Liver (tissue), 9 donors: ENCODE data around the gene NTF3. TPM values are rescaled to one million over a fixed set of nuclear protein-coding genes. Genes with fewer than 3 reads are reported as not detected.

Source experiments
- DNase-seq: peaks from one replicate; pipeline ENCODE4 v3.0.0-alpha.2; 2017; ENCODE audit warnings: low spot score
- H3K27ac ChIP-seq, 2 donors: one replicate each; pipeline ENCODE4 v1.7.0; 2013; ENCODE audit warnings: inconsistent platforms in 2 of 2, low read length in 2 of 2, control low read depth in 1 of 2, low read depth in 1 of 2, mild to moderate bottlenecking in 1 of 2
- H3K27me3 ChIP-seq, 4 donors: one replicate each; pipeline versions ENCODE4 v1.6.1 to v1.7.0; 2013; ENCODE audit warnings: low read length in 3 of 4, inconsistent platforms in 1 of 4, mild to moderate bottlenecking in 1 of 4, moderate library complexity in 1 of 4; ENCODE audit not compliant: control insufficient read depth in 4 of 4, insufficient read depth in 4 of 4
- H3K36me3 ChIP-seq, 4 donors: one replicate each; pipeline versions ENCODE4 v1.6.1 to v1.7.0; 2013; ENCODE audit warnings: low read length in 3 of 4, mild to moderate bottlenecking in 3 of 4, low read depth in 1 of 4, moderate library complexity in 1 of 4; ENCODE audit not compliant: control insufficient read depth in 4 of 4, insufficient read depth in 3 of 4
- H3K4me1 ChIP-seq, 4 donors: one replicate each; pipeline versions ENCODE4 v1.6.1 to v1.7.0; 2013; ENCODE audit warnings: low read length in 3 of 4, mild to moderate bottlenecking in 3 of 4, moderate library complexity in 1 of 4; ENCODE audit not compliant: control insufficient read depth in 4 of 4, insufficient read depth in 4 of 4
- H3K4me3 ChIP-seq, 3 donors: one replicate each; pipeline versions ENCODE4 v1.6.1 to v1.7.0; 2013; ENCODE audit warnings: low read length in 3 of 3, control low read depth in 1 of 3, low read depth in 1 of 3, mild to moderate bottlenecking in 1 of 3
- H3K9ac ChIP-seq, 2 donors: one replicate each; pipeline ENCODE4 v1.7.0; 2013; ENCODE audit warnings: low read length in 2 of 2, mild to moderate bottlenecking in 2 of 2, moderate library complexity in 2 of 2, control low read depth in 1 of 2, low read depth in 1 of 2
- H3K9me3 ChIP-seq, 4 donors: one replicate each; pipeline versions ENCODE4 v1.6.1 to v1.7.0; 2013; ENCODE audit warnings: low read length in 3 of 4; ENCODE audit not compliant: control insufficient read depth in 4 of 4
- ATF3 ChIP-seq: IDR thresholded peaks from 2 replicates; pipeline ENCODE4 v1.6.1; 2016; ENCODE audit warnings: antibody characterized with exemption
- CTCF ChIP-seq: fragments of 150-350 bp; IDR thresholded peaks from 2 replicates; pipeline ENCODE4 v1.5.1; 2017; ENCODE audit warnings: improper control_type of control experiment, low read depth, low read length; ENCODE audit not compliant: missing input control
- EGR1 ChIP-seq, 2 donors: IDR thresholded peaks; 2 replicates each; pipeline ENCODE4 v1.6.1; 2016 to 2018; ENCODE audit warnings: antibody characterized with exemption in 2 of 2, low read depth in 2 of 2
- FOXA2 ChIP-seq: IDR thresholded peaks from 2 replicates; pipeline ENCODE4 v1.6.1; 2016; ENCODE audit warnings: antibody characterized with exemption
- GABPA ChIP-seq, 2 donors: IDR thresholded peaks in 1 of 2; conservative IDR thresholded peaks in 1 of 2; 2 replicates each; pipeline ENCODE4 v1.6.1; 2016; ENCODE audit warnings: antibody characterized with exemption in 2 of 2, mild to moderate bottlenecking in 1 of 2, moderate library complexity in 1 of 2
- HNF4A ChIP-seq, 2 donors: conservative IDR thresholded peaks; 2 replicates each; pipeline ENCODE4 v1.6.1; 2016; ENCODE audit warnings: antibody characterized with exemption in 2 of 2, mild to moderate bottlenecking in 2 of 2
- HNF4G ChIP-seq: IDR thresholded peaks from 2 replicates; pipeline ENCODE4 v1.6.1; 2016; ENCODE audit warnings: antibody characterized with exemption
- JUND ChIP-seq, 2 donors: IDR thresholded peaks; 2 replicates each; pipeline ENCODE4 v1.6.1; 2016; ENCODE audit warnings: antibody characterized with exemption in 2 of 2
- MAX ChIP-seq: IDR thresholded peaks from 2 replicates; pipeline ENCODE4 v1.6.1; 2016; ENCODE audit warnings: antibody characterized with exemption
- NR2F2 ChIP-seq: IDR thresholded peaks from 2 replicates; pipeline ENCODE4 v1.6.1; 2016; ENCODE audit warnings: antibody characterized with exemption
- RAD21 ChIP-seq, 2 donors: IDR thresholded peaks; 2 replicates each; pipeline ENCODE4 v1.6.1; 2016; ENCODE audit warnings: antibody characterized with exemption in 2 of 2, mild to moderate bottlenecking in 2 of 2
- REST ChIP-seq: IDR thresholded peaks from 2 replicates; pipeline ENCODE4 v1.6.1; 2016; ENCODE audit warnings: antibody characterized with exemption, mild to moderate bottlenecking
- RXRA ChIP-seq, 2 donors: IDR thresholded peaks; 2 replicates each; pipeline ENCODE4 v1.6.1; 2017 to 2018; ENCODE audit warnings: antibody characterized with exemption in 2 of 2, mild to moderate bottlenecking in 1 of 2
- TAF1 ChIP-seq: conservative IDR thresholded peaks from 2 replicates; pipeline ENCODE4 v1.6.1; 2016; ENCODE audit warnings: antibody characterized with exemption, mild to moderate bottlenecking
- YY1 ChIP-seq: IDR thresholded peaks from 2 replicates; pipeline ENCODE4 v1.6.1; 2016; ENCODE audit warnings: antibody characterized with exemption, mild to moderate bottlenecking
- ZBTB33 ChIP-seq: IDR thresholded peaks from 2 replicates; pipeline ENCODE4 v1.6.1; 2016; ENCODE audit warnings: antibody characterized with exemption
- WGBS: extraction: QIAGEN DNeasy Blood & Tissue Kit; methylation state at CpG from one replicate; pipeline ENCODE4 v1.1.7; 2013; 5-methylcytosine and 5-hydroxymethylcytosine counted together
- polyA plus RNA-seq, 2 donors: library from polyadenylated mRNA; stranded (reverse) in 1 of 2; unstranded in 1 of 2; fragments of 200-250 nt in 1 of 2; fragments of >200 nt in 1 of 2; fragmentation: Nextera tagmentation in 1 of 2; extraction: Ambion mirVana in 1 of 2; gene quantifications; one replicate each; pipeline versions ENCODE4 v1.2.1 to v1.2.3, GENCODE V29; 2013 to 2015
- total RNA-seq, 2 donors: library from RNA; depleted of rRNA; stranded (reverse); fragments of >200 nt; gene quantifications; one replicate each; pipeline ENCODE4 v1.2.3, GENCODE V29; 2014
- donor health status: healthy.
- donor health status: healthy.
- donor health status: healthy.
- donor health status: healthy.
- donor health status: healthy.

NTF3 gene
- total and polyA plus RNA-seq, 4 donors = 0.89 to 2.8 (median 1.5) TPM

GRCh38 chr12:5518584-5519365 lies 86.9 kb downstream of the NTF3 start:
- no peaks in the 10 kb centered on the region for H3K27me3 ChIP-seq
- H3K9ac ChIP-seq = no peak overlapping the region
- H3K4me1 ChIP-seq = no peaks in the 10 kb centered on the region
- no peaks in the 10 kb centered on the region for H3K9me3 ChIP-seq
- H3K36me3 ChIP-seq = no peaks in the 10 kb centered on the region
- no peak for TF ChIP-seq JUND (IDR thresholded peaks at IDR 0.05)
- TF ChIP-seq HNF4G = no peak
- H3K27ac ChIP-seq = no peak overlapping the region
- no peak for DNase-seq
- no peak overlapping the region for H3K4me3 ChIP-seq
- 88% methylated on average over 8 of the region's 8 CpGs for WGBS

GRCh38 chr12:5520037-5520436 lies 88.1 kb downstream of the NTF3 start:
- Histone ChIP-seq H3K27me3 (no peaks in the 10 kb centered on the region), H3K36me3 (no peaks in the 10 kb centered on the region), H3K4me1 (no peaks in the 10 kb centered on the region), H3K9me3 (no peaks in the 10 kb centered on the region), H3K4me3 (no peak overlapping the region), H3K27ac (no peak overlapping the region), H3K9ac (no peak overlapping the region)
- WGBS = 83% methylated on average over 4 of the region's 4 CpGs
- TF ChIP-seq FOXA2 (no peak), MAX (no peak), ZBTB33 (no peak), TAF1 (no peak), HNF4A (conservative IDR thresholded peaks at IDR 0.05) (no peak), GABPA (IDR thresholded peaks at IDR 0.05 in 1 of 2, conservative IDR thresholded peaks at IDR 0.05 in 1 of 2) (no peak), NR2F2 (no peak), HNF4G (no peak), EGR1 (IDR thresholded peaks at IDR 0.05; ENCODE audit: low read depth in 2 of 2) (no peak)
- DNase-seq = no peak

GRCh38 chr12:5520831-5521230 lies 88.9 kb downstream of the NTF3 start:
- H3K4me1 ChIP-seq = no peaks in the 10 kb centered on the region
- H3K27me3 ChIP-seq = no peaks in the 10 kb centered on the region
- TF ChIP-seq RXRA (IDR thresholded peaks at IDR 0.05) (no peak), REST (no peak), TAF1 (no peak), FOXA2 (no peak), CTCF (no peak), HNF4G (no peak), NR2F2 (no peak), ZBTB33 (no peak), JUND (IDR thresholded peaks at IDR 0.05) (no peak), ATF3 (no peak), YY1 (no peak), GABPA (IDR thresholded peaks at IDR 0.05 in 1 of 2, conservative IDR thresholded peaks at IDR 0.05 in 1 of 2) (no peak), HNF4A (conservative IDR thresholded peaks at IDR 0.05) (no peak), MAX (no peak), RAD21 (IDR thresholded peaks at IDR 0.05) (no peak)
- DNase-seq = no peak
- 92% methylated on average over 5 of the region's 5 CpGs for WGBS
- H3K9me3 ChIP-seq = no peaks in the 10 kb centered on the region
- no peak overlapping the region for H3K9ac ChIP-seq
- H3K27ac ChIP-seq = no peak overlapping the region
- H3K4me3 ChIP-seq = no peak overlapping the region
- no peaks in the 10 kb centered on the region for H3K36me3 ChIP-seq
